ENCODE data around the gene PPP1R37. TPM values are rescaled to one million over a fixed set of nuclear protein-coding genes. Genes with fewer than 3 reads are reported as not detected.

PPP1R37 gene
- total RNA-seq, 1 experiment from 2014 or later, result 33.6 TPM

- no peaks in the 10 kb centered on the region for H3K9me3 Mint-ChIP-seq
- no peak overlapping the region for H3K23ac ChIP-seq (ENCODE audit: insufficient read length, low read depth, low read length)
- H4K5ac ChIP-seq (ENCODE audit: insufficient read length, low read depth, low read length), result no peak overlapping the region
- WGBS (ENCODE audit: extremely low coverage, insufficient read length, low lambda C conversion rate), result no CpG with 5 or more reads among the region's 4 CpGs
- H2AFZ ChIP-seq (ENCODE audit: low read length), result no peak overlapping the region
- no peak overlapping the region for H3K14ac ChIP-seq (ENCODE audit: insufficient read depth, low read length)
- H3K4me1 Mint-ChIP-seq, result peaks cover 12 to 37% of the 10 kb centered on the region in 2 experiments
- H3K79me1 ChIP-seq (ENCODE audit: insufficient read depth, low read depth, low read length, poor library complexity, severe bottlenecking), result no peaks in the 10 kb centered on the region
- no peak overlapping the region for H4K91ac ChIP-seq (ENCODE audit: insufficient read length, low read depth, low read length)
- H3K27ac Mint-ChIP-seq, result no peak overlapping the region; a peak in 1 of 7 replicates
- no peaks in the 10 kb centered on the region; the same call in 1 of the 2 replicates for H3K4me1 ChIP-seq (ENCODE audit: insufficient read depth, low read length)
- no peak overlapping the region for H4K8ac ChIP-seq (replicated peaks; ENCODE audit: insufficient read length, low read depth, low read length)
- peaks cover 12% of the 10 kb centered on the region; the same call in 1 of the 2 replicates for H3K79me2 ChIP-seq (ENCODE audit: insufficient read depth, low read length)
- no peak for TF ChIP-seq CTCF (conservative IDR thresholded peaks at IDR 0.05)
- no peak overlapping the region for H2BK5ac ChIP-seq (ENCODE audit: insufficient read length, low read length)
- no peak overlapping the region for H3K56ac ChIP-seq (ENCODE audit: insufficient read length, low read depth, low read length)
- peaks cover 8% of the 10 kb centered on the region for H4K20me1 ChIP-seq (ENCODE audit: control insufficient read depth, insufficient read depth, insufficient read length)
- H3K9me3 ChIP-seq (ENCODE audit: control insufficient read depth, low read depth, low read length), result no peaks in the 10 kb centered on the region
- no peaks in the 10 kb centered on the region for H3K27me3 ChIP-seq (ENCODE audit: insufficient read depth, low read length)
- no peaks in the 10 kb centered on the region for H3K27me3 Mint-ChIP-seq (ENCODE audit: low read depth)
- H2BK12ac ChIP-seq (ENCODE audit: insufficient read length, low read depth, low read length), result no peak overlapping the region
- H2BK20ac ChIP-seq (ENCODE audit: low read depth, low read length, poor library complexity, severe bottlenecking), result no peak overlapping the region
- peaks cover 0 to 1% (median 0%) of the 10 kb centered on the region in 3 experiments; a peak in 2 of 7 replicates for H3K36me3 Mint-ChIP-seq (ENCODE audit: insufficient read depth in 1 of 3, low read depth in 3 of 3)
- no peak overlapping the region for H3K18ac ChIP-seq (ENCODE audit: insufficient read length, low read depth, low read length)
- no peak overlapping the region for H3K4me3 Mint-ChIP-seq
- H3K23me2 ChIP-seq (ENCODE audit: insufficient read length, low read depth, low read length, poor library complexity, severe bottlenecking), result no peaks in the 10 kb centered on the region
- H2BK15ac ChIP-seq (ENCODE audit: low read depth, low read length), result no peak overlapping the region
- H2BK120ac ChIP-seq (ENCODE audit: low read depth, low read length, poor library complexity, severe bottlenecking), result no peak overlapping the region
- H3K27ac ChIP-seq (ENCODE audit: insufficient read length, low read depth, low read length), result no peak overlapping the region
- H3K9ac ChIP-seq (ENCODE audit: extremely low read depth, insufficient read length, low read length), result no peak overlapping the region
- no peak overlapping the region for H3K4ac ChIP-seq (ENCODE audit: low read depth, low read length)
- no peak overlapping the region for H3T11ph ChIP-seq (ENCODE audit: low read length)
- no peak overlapping the region for H2AK5ac ChIP-seq (ENCODE audit: insufficient read length, low read length)
- no peak for DNase-seq
- no peak overlapping the region for H3K4me2 ChIP-seq (ENCODE audit: insufficient read depth, insufficient read length, low read length)
Observed at GRCh38 chr19:45114116-45114515, 21.1 kb downstream of the PPP1R37 start.

All from H9 (cell line).